Activated T-helper 2 cell treated with anti-CD3 and anti-CD28 coated beads, Interferon-gamma antibody, Interleukin-2, Interleukin-4, amounts not matched to agents 10 μg/mL and 5 μg/mL and 100 μg/mL, durations not matched to agents 14 hours and 24 hours and 36 hours (primary cell): ENCODE measurements around the gene PEBP1. TPM values are rescaled to one million over a fixed set of nuclear protein-coding genes. Genes with fewer than 3 reads are reported as not detected.
"Not testable (repeated sequence)": the region's sequence is repeated elsewhere in the genome, so short reads cannot be mapped to it uniquely, and the experiment has no call there.

Source experiments
- DNase-seq: peaks from one replicate; pipeline ENCODE4 v3.0.0; 2021; ENCODE audit warnings: low spot score
- H3K27ac Mint-ChIP-seq: one replicate; pipeline ENCODE4 v1.8.0; 2021; ENCODE audit warnings: mixed read lengths
- H3K27me3 Mint-ChIP-seq: one replicate; pipeline ENCODE4 v1.8.0; 2021; ENCODE audit warnings: low read depth, mixed read lengths
- H3K36me3 Mint-ChIP-seq: one replicate; pipeline ENCODE4 v1.8.0; 2021; ENCODE audit warnings: low read depth, mixed read lengths
- H3K4me1 Mint-ChIP-seq: one replicate; pipeline ENCODE4 v1.8.0; 2021; ENCODE audit warnings: low read depth, mixed read lengths
- H3K4me3 Mint-ChIP-seq: one replicate; pipeline ENCODE4 v1.8.0; 2021; ENCODE audit warnings: low read depth, mild to moderate bottlenecking, moderate library complexity, mixed read lengths
- H3K9me3 Mint-ChIP-seq: one replicate; pipeline ENCODE4 v1.8.0; 2021; ENCODE audit warnings: mixed read lengths
- intact Hi-C: fragments of 100-400 bp; cut with micrococcal nuclease; formaldehyde crosslinking; loops from one replicate; pipeline ENCODE4 v1.15.1; 2023
- total RNA-seq: library from RNA; stranded (reverse); gene quantifications from 2 replicates; pipeline ENCODE4 v1.2.3, GENCODE V29; 2022

PEBP1 gene
- total RNA-seq, 1 donor from 2014 or later = 184 TPM

DNA sequence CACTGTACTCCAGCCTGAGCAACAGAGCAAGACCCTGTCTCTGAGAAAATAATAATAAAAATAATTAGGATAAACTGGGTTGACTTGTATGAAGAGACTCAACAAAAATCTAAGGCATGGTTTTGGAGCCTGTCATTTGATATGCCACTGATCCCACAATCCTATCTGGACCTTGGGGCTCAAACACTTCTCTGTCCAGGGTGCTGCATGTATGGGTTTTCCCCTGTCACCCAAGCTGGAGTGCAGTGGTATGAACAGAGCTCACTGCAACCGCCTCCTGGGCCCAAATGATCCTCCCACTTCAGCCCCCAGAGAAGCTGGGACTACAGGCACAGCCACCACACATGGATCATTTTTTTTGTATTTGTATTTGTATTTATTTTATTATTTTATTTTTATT, 26.8 kb upstream of the PEBP1 start:
- intact Hi-C loops = no loop called here
- H3K27ac Mint-ChIP-seq = no peak overlapping the region
- H3K9me3 Mint-ChIP-seq = no peaks in the 10 kb centered on the region
- no peaks in the 10 kb centered on the region for H3K36me3 Mint-ChIP-seq
- H3K4me3 Mint-ChIP-seq = no peak overlapping the region
- H3K4me1 Mint-ChIP-seq = peaks cover 3% of the 10 kb centered on the region
- H3K27me3 Mint-ChIP-seq = peaks cover 3% of the 10 kb centered on the region
- DNase-seq = no peak

DNA sequence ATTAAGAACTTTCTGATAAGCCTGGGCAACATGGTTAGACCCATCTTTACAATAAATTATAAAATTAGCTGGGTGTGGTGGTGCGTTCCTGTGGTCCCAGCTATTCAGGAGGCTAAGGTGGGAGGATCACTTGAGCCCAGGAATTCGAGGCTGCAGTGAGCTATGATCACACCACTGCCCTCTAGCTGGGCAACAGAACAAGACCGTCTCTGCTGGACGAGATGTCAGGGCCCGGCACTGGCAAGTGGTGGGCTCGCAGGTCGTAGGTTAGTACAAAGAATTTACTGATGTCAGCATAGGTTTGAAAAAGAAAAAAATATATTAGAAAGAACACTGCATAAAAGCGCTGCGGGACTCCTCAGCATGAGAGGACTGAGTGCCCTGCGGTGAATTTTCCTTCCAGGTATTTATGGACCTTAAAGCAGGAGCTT, 16.5 kb upstream of the PEBP1 start:
- H3K36me3 Mint-ChIP-seq = no peaks in the 10 kb centered on the region
- no peaks in the 10 kb centered on the region for H3K27me3 Mint-ChIP-seq
- H3K27ac Mint-ChIP-seq = no peak overlapping the region
- H3K4me3 Mint-ChIP-seq = no peak overlapping the region
- intact Hi-C loops = no loop called here
- no peak for DNase-seq
- H3K9me3 Mint-ChIP-seq = no peaks in the 10 kb centered on the region
- H3K4me1 Mint-ChIP-seq = peaks cover 8% of the 10 kb centered on the region

DNA sequence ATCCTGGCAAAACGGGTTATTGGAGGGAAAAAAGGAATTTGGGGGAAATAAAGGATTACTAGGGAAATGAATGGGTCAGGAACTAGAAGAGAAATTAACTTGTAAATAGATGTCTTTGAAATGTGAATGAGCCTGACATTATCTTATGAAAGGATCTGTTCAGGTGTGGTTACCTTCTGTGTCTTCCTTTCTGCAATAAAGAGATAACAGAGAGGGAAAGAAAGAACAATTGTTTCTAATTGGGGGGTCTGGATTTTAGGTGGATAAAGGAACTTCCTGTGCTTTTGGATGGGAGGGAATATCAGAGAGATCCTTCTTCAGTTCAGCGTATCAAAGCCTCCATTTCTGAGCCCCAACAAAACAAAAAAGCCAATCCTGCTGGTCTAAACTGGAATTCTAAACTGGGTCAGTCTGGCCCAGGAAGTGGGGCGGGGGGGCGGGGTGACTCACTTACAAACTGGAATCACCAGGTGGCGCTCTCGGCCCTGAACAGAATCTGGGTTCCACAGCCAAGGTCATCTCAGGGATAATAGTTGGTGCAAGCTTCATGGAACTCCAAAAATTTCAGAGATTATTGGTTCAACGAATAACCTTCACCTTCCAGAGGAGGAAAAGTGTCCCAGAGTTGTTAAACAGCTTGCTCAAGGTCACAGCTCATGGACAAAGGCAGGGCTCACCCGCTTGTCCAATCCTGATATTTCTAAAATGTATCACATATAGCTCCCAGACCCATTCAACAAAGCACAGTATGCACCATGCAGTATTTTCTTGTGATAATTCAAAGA, 15.2 kb upstream of the PEBP1 start:
- H3K36me3 Mint-ChIP-seq = no peaks in the 10 kb centered on the region
- no peaks in the 10 kb centered on the region for H3K9me3 Mint-ChIP-seq
- H3K4me3 Mint-ChIP-seq = no peak overlapping the region
- H3K27me3 Mint-ChIP-seq = no peaks in the 10 kb centered on the region
- peak overlapping the region; percentile 21 for H3K27ac Mint-ChIP-seq
- intact Hi-C loops = loop anchor here (1.0 to 5.0 kb wide), 4 partner anchors 16 to 256 kb away; partner anchors contain the start of genes PEBP1 and SUDS3
- peak; percentile 36 for DNase-seq
- peaks cover 8% of the 10 kb centered on the region for H3K4me1 Mint-ChIP-seq

DNA sequence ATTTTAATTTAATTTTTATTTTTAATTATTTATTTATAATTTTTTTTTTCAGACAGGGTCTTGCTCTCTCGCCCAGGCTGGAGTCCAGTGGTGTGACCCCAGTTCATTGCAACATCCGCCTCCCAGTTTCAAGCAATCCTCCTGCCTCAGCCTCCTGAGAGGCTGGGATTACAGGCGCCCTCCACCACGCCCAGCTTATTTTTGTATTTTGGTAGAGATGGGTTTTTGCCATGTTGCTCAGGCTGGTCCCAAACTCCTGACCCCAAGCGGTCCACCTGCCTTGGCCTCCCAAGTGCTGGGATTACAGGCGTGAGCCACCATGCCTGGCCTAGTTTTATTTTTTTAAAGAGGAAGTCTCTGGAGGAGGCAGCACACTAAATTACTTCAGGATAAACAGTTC, 13.7 kb upstream of the PEBP1 start:
- intact Hi-C loops = loop anchor here (5.0 kb wide), 2 partner anchors 60 to 245 kb away; no protein-coding TSS in a partner anchor
- H3K4me1 Mint-ChIP-seq = peaks cover 8% of the 10 kb centered on the region

DNA sequence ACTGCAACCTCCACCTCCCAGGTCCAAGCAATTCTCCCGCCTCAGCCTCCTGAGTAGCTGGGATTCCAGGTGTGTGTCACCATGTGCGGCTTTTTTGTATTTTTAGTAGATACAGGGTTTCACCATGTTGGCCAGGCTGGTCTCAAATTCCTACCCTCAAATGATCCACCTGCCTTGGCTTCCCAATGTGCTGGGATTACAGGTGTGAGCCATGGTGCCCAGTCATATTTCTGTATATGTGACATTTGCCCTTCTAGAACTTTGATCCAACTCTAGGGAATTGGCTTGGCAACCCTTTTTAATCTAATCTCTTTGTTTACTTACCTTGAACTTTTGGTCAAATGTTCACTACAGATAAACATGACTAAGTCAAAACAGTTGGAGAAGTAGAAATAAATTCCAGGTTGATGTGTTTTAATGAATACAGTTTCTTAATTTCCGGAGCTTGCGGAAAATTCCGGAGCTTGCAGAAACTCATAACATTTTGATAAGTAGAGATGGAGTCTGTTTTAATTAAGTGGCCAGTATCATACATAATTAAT, 11.5 kb upstream of the PEBP1 start:
- intact Hi-C loops = loop anchor here (5.0 kb wide), 2 partner anchors 58 to 247 kb away; no protein-coding TSS in a partner anchor
- Mint-ChIP-seq H3K9me3 (no peaks in the 10 kb centered on the region), H3K4me3 (no peak overlapping the region), H3K27me3 (no peaks in the 10 kb centered on the region), H3K27ac (no peak overlapping the region), H3K4me1 (peaks cover 8% of the 10 kb centered on the region), H3K36me3 (no peaks in the 10 kb centered on the region)
- no peak for DNase-seq

More for the DNA sequence above, 13.7 kb upstream of the PEBP1 start:
- Mint-ChIP-seq H3K4me3 (no peak overlapping the region), H3K36me3 (no peaks in the 10 kb centered on the region), H3K27ac (no peak overlapping the region), H3K9me3 (no peaks in the 10 kb centered on the region), H3K27me3 (no peaks in the 10 kb centered on the region)
- no peak for DNase-seq

DNA sequence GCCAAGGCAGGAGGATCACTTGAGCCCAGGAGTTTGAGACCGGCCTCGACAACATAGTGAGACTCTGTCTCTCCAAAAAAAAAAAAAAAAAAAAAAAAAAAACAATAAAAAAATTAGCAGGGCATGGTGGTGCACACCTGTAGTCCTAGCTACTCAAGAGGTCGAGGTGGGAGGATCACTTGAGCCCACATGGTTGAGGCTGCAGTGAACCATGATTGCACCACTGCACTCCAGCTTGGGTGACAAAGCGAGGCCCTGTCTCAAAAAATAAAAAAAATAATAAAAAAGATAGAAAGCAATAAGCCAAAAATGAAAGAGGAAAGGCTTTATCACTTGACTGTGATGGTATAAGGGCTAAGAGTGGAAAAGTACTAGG, 10.2 kb upstream of the PEBP1 start:
- no peak for DNase-seq
- Mint-ChIP-seq H3K9me3 (no peaks in the 10 kb centered on the region), H3K36me3 (no peaks in the 10 kb centered on the region), H3K27ac (no peak overlapping the region), H3K4me3 (no peak overlapping the region), H3K4me1 (peaks cover 3% of the 10 kb centered on the region), H3K27me3 (no peaks in the 10 kb centered on the region)
- intact Hi-C loops = no loop called here

DNA sequence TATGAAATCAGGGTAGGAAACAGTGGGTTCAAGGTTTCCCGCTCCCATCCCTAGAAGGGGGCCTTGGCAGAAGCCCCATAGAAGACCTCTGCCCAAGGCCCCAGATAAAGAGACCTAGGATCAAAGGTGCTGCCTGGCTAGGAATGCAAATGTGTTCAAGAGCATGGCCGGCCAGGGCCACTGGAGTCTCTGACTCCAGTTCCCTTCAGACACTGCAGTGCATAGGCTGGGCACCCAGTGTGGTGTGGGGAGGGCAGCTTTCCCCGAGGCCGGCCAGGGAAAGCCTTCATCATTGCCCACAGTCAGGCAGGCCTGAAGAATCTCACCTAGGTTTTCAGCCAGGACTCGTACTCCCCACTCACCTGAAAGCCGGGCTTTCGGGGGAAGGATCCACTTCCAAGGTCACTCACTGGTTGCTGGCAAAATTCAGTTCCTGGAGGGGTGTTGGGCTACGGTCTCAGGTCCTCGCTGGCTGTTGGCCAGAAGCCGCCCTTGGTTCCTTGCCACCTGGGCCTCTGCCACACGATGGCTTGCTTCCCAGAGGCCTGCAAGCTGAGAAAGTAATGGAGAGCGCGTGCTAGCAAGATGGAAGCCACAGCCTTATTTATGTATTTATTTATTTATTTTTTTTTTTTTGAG, 9.7 kb upstream of the PEBP1 start:
- no peaks in the 10 kb centered on the region for H3K27me3 Mint-ChIP-seq
- DNase-seq = no peak
- no peaks in the 10 kb centered on the region for H3K4me1 Mint-ChIP-seq
- no peaks in the 10 kb centered on the region for H3K9me3 Mint-ChIP-seq
- no peak overlapping the region for H3K27ac Mint-ChIP-seq
- H3K4me3 Mint-ChIP-seq = no peak overlapping the region
- intact Hi-C loops = no loop called here
- H3K36me3 Mint-ChIP-seq = no peaks in the 10 kb centered on the region

DNA sequence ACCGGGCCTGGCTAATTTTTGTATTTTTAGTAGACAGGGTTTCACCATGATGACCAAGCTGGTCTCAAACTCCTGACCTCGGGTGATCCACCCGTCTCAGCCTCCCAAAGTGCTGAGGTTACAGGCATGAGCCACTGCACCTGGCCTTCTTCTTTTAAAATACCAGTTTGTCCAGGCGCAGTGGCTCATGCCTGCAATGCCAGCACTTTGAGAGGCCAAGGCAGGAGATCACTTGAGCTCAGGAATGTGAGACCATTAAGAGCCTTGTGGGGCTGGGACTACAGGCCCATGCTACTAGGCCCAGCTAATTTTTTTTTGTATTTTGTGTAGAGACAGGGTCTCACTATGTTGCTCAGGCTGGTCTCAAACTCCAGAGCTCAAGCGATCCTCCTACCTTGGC, 8.1 kb upstream of the PEBP1 start:
- DNase-seq = no peak
- H3K4me3 Mint-ChIP-seq = no peak overlapping the region
- peaks cover 4% of the 10 kb centered on the region for H3K4me1 Mint-ChIP-seq
- no peak overlapping the region for H3K27ac Mint-ChIP-seq
- H3K27me3 Mint-ChIP-seq = no peaks in the 10 kb centered on the region
- intact Hi-C loops = no loop called here
- no peaks in the 10 kb centered on the region for H3K36me3 Mint-ChIP-seq
- H3K9me3 Mint-ChIP-seq = no peaks in the 10 kb centered on the region

DNA sequence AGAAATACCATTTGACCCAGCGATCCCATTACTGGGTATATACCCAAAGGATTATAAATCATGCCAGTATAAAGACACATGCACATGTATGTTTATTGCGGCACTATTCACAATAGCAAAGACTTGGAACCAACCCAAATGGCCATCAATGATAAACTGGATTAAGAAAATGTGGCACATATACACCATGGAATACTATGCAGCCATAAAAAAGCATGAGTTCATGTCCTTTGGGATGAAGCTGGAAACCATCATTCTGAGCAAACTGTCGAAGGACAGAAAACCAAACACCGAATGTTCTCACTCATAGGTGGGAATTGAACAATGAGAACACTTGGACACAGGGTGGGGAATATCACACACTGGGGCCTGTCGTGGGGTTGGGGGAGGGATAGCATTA, 6.5 kb upstream of the PEBP1 start:
- H3K4me3 Mint-ChIP-seq, DNase-seq, H3K9me3 Mint-ChIP-seq, H3K36me3 Mint-ChIP-seq, H3K4me1 Mint-ChIP-seq, intact Hi-C loops, H3K27me3 Mint-ChIP-seq, H3K27ac Mint-ChIP-seq: not testable (repeated sequence)

DNA sequence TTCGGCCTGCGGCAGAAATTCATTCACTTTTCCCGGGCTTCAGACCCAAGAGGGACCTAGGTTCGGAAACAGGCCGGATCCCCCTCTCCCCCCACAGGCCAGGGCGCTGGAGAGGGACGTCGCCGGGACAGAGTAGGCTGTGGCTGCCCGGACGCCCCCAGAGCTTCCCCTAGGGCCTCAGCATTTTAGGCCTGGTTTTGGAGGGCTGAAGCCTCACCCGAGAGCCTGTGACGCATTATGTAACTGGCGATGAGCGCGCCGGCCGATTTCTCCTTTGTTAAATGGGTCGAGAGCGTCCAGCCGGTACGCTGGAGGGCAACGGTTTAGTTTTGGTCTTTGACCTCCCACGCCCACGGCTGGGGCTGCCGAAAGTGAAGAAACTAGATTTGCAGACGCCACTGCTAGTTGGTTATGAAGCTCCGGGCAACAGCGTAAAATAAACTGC, 657 bp downstream of the PEBP1 start:
- intact Hi-C loops = loop anchor here (2.0 to 5.0 kb wide), 4 partner anchors 16 to 241 kb away; partner anchors contain the start of genes SUDS3 and WSB2
- peak; percentile 16 for DNase-seq
- H3K27me3 Mint-ChIP-seq = no peaks in the 10 kb centered on the region
- H3K27ac Mint-ChIP-seq = peak overlapping the region; percentile 80
- peaks cover 36% of the 10 kb centered on the region for H3K36me3 Mint-ChIP-seq
- peaks cover 25% of the 10 kb centered on the region for H3K4me1 Mint-ChIP-seq
- no peaks in the 10 kb centered on the region for H3K9me3 Mint-ChIP-seq
- H3K4me3 Mint-ChIP-seq = peak overlapping the region; percentile 99

DNA sequence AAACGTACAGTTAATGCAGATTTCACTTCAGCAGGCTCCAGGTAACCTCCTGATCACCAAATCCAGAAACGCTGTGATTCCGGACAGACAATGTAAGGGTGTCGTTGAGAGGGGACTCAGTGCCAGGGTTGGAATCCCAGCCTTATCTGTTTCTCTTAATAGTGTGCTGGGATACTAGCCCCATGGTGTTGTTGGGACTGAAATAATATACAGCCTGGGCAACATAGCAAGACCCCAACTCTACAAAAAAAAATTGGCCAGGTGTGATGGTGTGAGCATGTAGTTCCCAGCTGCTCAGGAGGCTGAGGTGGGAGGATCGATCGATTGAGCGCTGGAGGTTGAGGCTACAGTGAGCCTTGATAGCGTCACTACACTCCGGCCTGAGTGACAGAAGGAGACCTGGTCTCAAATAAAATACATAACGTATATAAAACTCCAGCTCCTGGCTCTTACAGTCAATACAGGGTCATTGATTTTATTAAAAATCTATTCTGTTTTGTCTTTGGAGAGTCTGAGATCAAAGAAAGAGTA, 1.3 kb downstream of the PEBP1 start:
- no peak for DNase-seq
- Mint-ChIP-seq H3K4me1 (peaks cover 21% of the 10 kb centered on the region), H3K36me3 (peaks cover 39% of the 10 kb centered on the region), H3K27me3 (no peaks in the 10 kb centered on the region), H3K27ac (peak overlapping the region; percentile 80), H3K4me3 (peak overlapping the region; percentile 99), H3K9me3 (no peaks in the 10 kb centered on the region)
- intact Hi-C loops = loop anchor here (2.0 to 5.0 kb wide), 4 partner anchors 16 to 240 kb away; partner anchors contain the start of genes SUDS3 and WSB2

DNA sequence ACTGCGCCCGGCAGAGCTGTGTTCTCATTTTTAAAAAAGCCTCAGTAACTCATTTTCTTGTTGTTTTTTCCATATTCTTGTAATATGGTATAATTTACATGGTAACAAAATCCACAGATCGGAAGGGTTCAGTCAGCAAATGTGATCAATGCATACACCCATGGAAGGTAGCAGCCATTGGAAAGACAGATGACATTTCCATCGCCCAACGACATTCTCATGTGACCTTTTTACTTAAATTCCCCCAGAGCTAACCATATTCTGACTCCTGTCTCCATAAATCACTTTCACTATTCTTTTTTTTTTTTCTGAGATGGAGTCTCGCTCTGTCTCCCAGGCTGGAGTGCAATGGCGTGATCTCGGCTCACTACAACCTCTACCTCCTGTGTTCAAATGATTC, 4.9 kb downstream of the PEBP1 start:
- H3K27me3 Mint-ChIP-seq = no peaks in the 10 kb centered on the region
- peaks cover 67% of the 10 kb centered on the region for H3K36me3 Mint-ChIP-seq
- H3K9me3 Mint-ChIP-seq = no peaks in the 10 kb centered on the region
- H3K4me3 Mint-ChIP-seq = no peak overlapping the region
- intact Hi-C loops = no loop called here
- DNase-seq = no peak
- peaks cover 15% of the 10 kb centered on the region for H3K4me1 Mint-ChIP-seq
- no peak overlapping the region for H3K27ac Mint-ChIP-seq

DNA sequence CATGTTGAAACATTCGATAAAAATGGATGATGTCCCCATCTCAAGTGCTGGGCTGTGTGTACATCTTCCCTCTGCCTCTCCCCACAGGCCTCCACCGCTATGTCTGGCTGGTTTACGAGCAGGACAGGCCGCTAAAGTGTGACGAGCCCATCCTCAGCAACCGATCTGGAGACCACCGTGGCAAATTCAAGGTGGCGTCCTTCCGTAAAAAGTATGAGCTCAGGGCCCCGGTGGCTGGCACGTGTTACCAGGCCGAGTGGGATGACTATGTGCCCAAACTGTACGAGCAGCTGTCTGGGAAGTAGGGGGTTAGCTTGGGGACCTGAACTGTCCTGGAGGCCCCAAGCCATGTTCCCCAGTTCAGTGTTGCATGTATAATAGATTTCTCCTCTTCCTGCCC, 8.6 kb downstream of the PEBP1 start:
- no peaks in the 10 kb centered on the region for H3K9me3 Mint-ChIP-seq

More for the DNA sequence above, 8.6 kb downstream of the PEBP1 start:
- Mint-ChIP-seq H3K4me3 (no peak overlapping the region), H3K27ac (no peak overlapping the region), H3K27me3 (no peaks in the 10 kb centered on the region), H3K36me3 (peaks cover 73% of the 10 kb centered on the region), H3K4me1 (peaks cover 4% of the 10 kb centered on the region)
- intact Hi-C loops = no loop called here
- no peak for DNase-seq
